ENCODE measurements around the gene DOCK4. TPM values are rescaled to one million over a fixed set of nuclear protein-coding genes. Genes with fewer than 3 reads are reported as not detected.

Gene DOCK4
- total RNA-seq, 2 experiments from 2014 or later = 0.35 to 0.50 TPM

Other genes with a start within 250 kb of the DOCK4 start
- gene ZNF277, start 296 bp upstream of the DOCK4 start, total RNA-seq = 10 to 100 TPM; 27.4 to 27.6 TPM
- gene IFRD1, start 244.1 kb upstream of the DOCK4 start, total RNA-seq = 10 to 100 TPM; 33.4 to 36.1 TPM

All from activated CD4-positive, alpha-beta memory T cell treated with anti-CD3 and anti-CD28 coated beads, Interleukin-2, amount 10 ng/mL, durations not matched to agents 7 days and 5 days (primary cell).